SU-DHL-6 (cell line): ENCODE results near the gene BRD1.

Source experiments
- H2AFZ ChIP-seq: fragments of 200-600 bp; sonication (generic); 2 replicates; pipeline ENCODE4 v1.6.1; 2014; ENCODE audit warnings: low read depth, mild to moderate bottlenecking, moderate library complexity, mixed read lengths, antibody characterized with exemption, low read length; ENCODE audit not compliant: severe bottlenecking
- H3F3A ChIP-seq: fragments of 200-600 bp; shearing (Covaris generic); 2 replicates; pipeline ENCODE4 v1.6.0; 2016; ENCODE audit warnings: antibody characterized with exemption, mild to moderate bottlenecking; ENCODE audit not compliant: insufficient read depth
- H3K27ac ChIP-seq: fragments of 200-600 bp; sonication (generic); 2 replicates; pipeline ENCODE4 v1.5.1; 2016; ENCODE audit warnings: low read depth, mild to moderate bottlenecking, low read length, moderate library complexity, mixed read lengths
- H3K27me3 ChIP-seq: fragments of 200-600 bp; sonication (generic), shearing (Covaris generic); 2 replicates; pipeline ENCODE4 v1.6.0; 2014; ENCODE audit warnings: mild to moderate bottlenecking, low read length
- H3K36me3 ChIP-seq: fragments of 200-600 bp; sonication (generic); 2 replicates; pipeline ENCODE4 v1.6.1; 2014; ENCODE audit warnings: mild to moderate bottlenecking, low read length, mixed read lengths
- H3K4me2 ChIP-seq: fragments of 300-600, 200-600 bp; shearing (Covaris generic), sonication (generic); 2 replicates; pipeline ENCODE4 v1.6.0; 2014; ENCODE audit warnings: low read length, low read depth, mild to moderate bottlenecking; ENCODE audit not compliant: poor library complexity, severe bottlenecking
- H3K4me3 ChIP-seq: fragments of 200-600 bp; sonication (generic); 2 replicates; pipeline ENCODE4 v1.5.1; 2014; ENCODE audit warnings: antibody characterized with exemption, low read length, mild to moderate bottlenecking, mixed read lengths; ENCODE audit not compliant: insufficient read depth, poor library complexity, severe bottlenecking
- H3K79me2 ChIP-seq: fragments of 200-600 bp; sonication (generic); 2 replicates; pipeline ENCODE4 v1.6.1; 2014; ENCODE audit warnings: mild to moderate bottlenecking, low read length, moderate library complexity; ENCODE audit not compliant: insufficient read depth
- H3K9ac ChIP-seq: fragments of 200-600 bp; sonication (generic); 2 replicates; pipeline ENCODE4 v1.7.0; 2014; ENCODE audit warnings: mild to moderate bottlenecking, low read length
- H3K9me2 ChIP-seq: fragments of 200-600 bp; sonication (generic); replicated peaks from 2 replicates; pipeline ENCODE4 v1.6.1; 2014; ENCODE audit warnings: low read length; ENCODE audit not compliant: insufficient read depth
- H3K9me3 ChIP-seq: fragments of 200-600 bp; sonication (generic); 2 replicates; pipeline ENCODE4 v1.6.1; 2014; ENCODE audit warnings: low read length, mixed read lengths; ENCODE audit not compliant: insufficient read depth
- H4K20me1 ChIP-seq: fragments of 200-600 bp; sonication (generic); 2 replicates; pipeline ENCODE4 v1.6.1; 2014; ENCODE audit warnings: low read depth, mild to moderate bottlenecking, antibody characterized with exemption, low read length, moderate library complexity, mixed read lengths
- EZH2phosphoT487 ChIP-seq: fragments of 200-600 bp; sonication (generic), shearing (Covaris generic); conservative IDR thresholded peaks from 2 replicates; pipeline ENCODE4 v1.6.1; 2018; ENCODE audit warnings: mild to moderate bottlenecking, antibody characterized with exemption, low read length, moderate library complexity, mixed read lengths
- TF ChIP-seq, protein P1 (sequence below): fragments of 200-600 bp; sonication (generic); IDR thresholded peaks from one replicate; pipeline ENCODE4 v1.5.1; 2017; ENCODE audit warnings: antibody characterized with exemption, mild to moderate bottlenecking, low read length, moderate library complexity; ENCODE audit not compliant: insufficient read depth, poor library complexity, severe bottlenecking

BRD1 gene

DNA sequence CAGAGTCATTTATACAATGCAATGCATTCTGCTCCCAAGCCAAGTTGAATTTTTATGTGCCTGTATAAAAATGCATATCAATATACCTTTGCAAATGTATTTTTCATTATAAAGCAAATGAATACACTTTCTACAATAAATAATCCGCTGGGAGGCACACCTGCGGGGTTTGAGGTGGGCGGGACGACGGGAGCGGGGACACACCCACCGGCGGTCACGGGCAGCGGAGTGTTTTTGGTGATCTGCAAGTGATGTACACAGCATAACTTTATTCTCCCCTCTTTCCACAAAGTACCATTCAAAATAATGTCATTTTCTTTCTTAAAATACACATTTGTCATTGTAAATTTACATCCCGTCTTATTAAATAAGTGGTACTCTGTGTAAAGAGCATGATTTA is 54.1 kb downstream of the BRD1 start:
- no peak overlapping the region for H3K4me3 ChIP-seq
- TF ChIP-seq, protein P1, sequence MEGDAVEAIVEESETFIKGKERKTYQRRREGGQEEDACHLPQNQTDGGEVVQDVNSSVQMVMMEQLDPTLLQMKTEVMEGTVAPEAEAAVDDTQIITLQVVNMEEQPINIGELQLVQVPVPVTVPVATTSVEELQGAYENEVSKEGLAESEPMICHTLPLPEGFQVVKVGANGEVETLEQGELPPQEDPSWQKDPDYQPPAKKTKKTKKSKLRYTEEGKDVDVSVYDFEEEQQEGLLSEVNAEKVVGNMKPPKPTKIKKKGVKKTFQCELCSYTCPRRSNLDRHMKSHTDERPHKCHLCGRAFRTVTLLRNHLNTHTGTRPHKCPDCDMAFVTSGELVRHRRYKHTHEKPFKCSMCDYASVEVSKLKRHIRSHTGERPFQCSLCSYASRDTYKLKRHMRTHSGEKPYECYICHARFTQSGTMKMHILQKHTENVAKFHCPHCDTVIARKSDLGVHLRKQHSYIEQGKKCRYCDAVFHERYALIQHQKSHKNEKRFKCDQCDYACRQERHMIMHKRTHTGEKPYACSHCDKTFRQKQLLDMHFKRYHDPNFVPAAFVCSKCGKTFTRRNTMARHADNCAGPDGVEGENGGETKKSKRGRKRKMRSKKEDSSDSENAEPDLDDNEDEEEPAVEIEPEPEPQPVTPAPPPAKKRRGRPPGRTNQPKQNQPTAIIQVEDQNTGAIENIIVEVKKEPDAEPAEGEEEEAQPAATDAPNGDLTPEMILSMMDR, result no peak
- no peak for TF ChIP-seq EZH2phosphoT487
- no peaks in the 10 kb centered on the region for H3K9me2 ChIP-seq
- H3K79me2 ChIP-seq, result no peaks in the 10 kb centered on the region
- H4K20me1 ChIP-seq, result no peaks in the 10 kb centered on the region
- no peaks in the 10 kb centered on the region for H3K36me3 ChIP-seq
- no peak overlapping the region for H2AFZ ChIP-seq
- no peaks in the 10 kb centered on the region for H3K27me3 ChIP-seq
- H3K27ac ChIP-seq, result no peak overlapping the region
- H3K9ac ChIP-seq, result no peak overlapping the region
- no peak overlapping the region for H3K4me2 ChIP-seq
- no peaks in the 10 kb centered on the region for H3K9me3 ChIP-seq
- H3F3A ChIP-seq, result no peaks in the 10 kb centered on the region

DNA sequence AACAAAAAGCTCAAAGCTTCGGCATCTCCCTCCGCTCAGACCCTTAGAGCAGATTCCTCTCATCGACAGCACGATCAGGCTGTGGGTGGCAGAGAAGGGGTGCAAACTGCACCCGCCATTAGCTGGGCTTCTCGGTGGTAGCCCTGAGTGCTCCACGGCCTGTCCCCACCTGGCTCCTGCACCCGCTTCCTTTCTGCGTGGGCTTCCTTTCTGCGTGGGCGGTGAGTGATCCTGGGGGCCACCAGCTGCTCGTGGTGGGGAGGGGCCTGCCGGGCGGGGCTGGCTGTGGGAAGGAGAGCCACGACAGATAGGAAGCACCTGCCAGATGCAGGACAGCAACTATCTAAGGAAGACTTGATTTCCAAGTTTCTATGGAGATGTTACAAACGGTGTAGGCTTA is 55.0 kb downstream of the BRD1 start:
- no peaks in the 10 kb centered on the region for H4K20me1 ChIP-seq
- no peaks in the 10 kb centered on the region for H3K79me2 ChIP-seq
- H3F3A ChIP-seq, result no peaks in the 10 kb centered on the region
- no peak overlapping the region for H2AFZ ChIP-seq
- no peak overlapping the region for H3K4me3 ChIP-seq
- no peak overlapping the region for H3K9ac ChIP-seq
- H3K36me3 ChIP-seq, result no peaks in the 10 kb centered on the region
- no peaks in the 10 kb centered on the region for H3K9me3 ChIP-seq
- H3K4me2 ChIP-seq, result no peak overlapping the region
- TF ChIP-seq, protein P1, result no peak
- no peak for TF ChIP-seq EZH2phosphoT487
- H3K9me2 ChIP-seq, result no peaks in the 10 kb centered on the region
- H3K27me3 ChIP-seq, result no peaks in the 10 kb centered on the region
- no peak overlapping the region for H3K27ac ChIP-seq

DNA sequence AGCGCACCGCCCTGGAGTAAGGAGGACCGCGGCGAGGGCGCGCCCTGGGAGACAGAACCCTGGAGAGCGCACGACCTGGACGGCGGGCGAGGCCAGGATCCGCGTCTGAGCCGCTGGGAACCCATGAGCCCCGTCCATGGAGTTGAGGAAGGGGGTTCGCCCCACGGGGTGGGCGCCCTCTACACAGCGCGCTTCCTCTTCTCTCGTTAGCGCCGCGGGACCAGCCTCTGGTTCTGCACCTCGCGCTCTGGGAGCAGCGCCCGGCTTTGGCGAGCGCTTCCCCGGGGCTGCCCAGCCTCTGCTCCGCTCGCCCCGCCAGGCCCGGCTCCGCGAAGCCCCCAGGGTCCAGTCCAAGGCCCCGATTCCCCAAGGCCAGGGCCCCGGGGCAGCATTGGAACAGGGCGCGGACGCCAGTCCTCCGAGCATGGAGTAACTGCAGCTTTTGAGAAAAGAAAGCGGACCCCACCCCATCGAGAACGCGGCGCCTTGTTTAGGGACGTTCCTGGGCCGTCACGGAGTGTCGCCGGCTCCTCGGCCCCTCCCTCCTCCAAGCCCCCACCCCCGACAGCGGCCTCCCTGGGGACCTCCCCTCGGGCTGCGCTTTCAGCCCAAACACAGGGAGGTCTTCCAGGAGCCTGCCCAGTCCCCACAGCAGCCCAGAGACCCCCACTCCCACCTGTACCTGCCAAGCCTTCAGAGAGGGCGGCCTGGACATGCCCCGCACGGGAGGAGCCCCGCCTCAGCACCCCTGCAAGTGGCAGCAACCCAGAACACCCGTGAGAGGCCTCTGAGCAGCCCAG is 56.2 kb downstream of the BRD1 start:
- no peaks in the 10 kb centered on the region for H3K9me2 ChIP-seq
- TF ChIP-seq, protein P1, result no peak
- TF ChIP-seq EZH2phosphoT487, result no peak
- no peaks in the 10 kb centered on the region for H3K36me3 ChIP-seq
- H3K27me3 ChIP-seq, result no peaks in the 10 kb centered on the region
- no peaks in the 10 kb centered on the region for H4K20me1 ChIP-seq
- no peak overlapping the region for H3K4me2 ChIP-seq
- H3K4me3 ChIP-seq, result no peak overlapping the region
- no peaks in the 10 kb centered on the region for H3F3A ChIP-seq
- no peaks in the 10 kb centered on the region for H3K79me2 ChIP-seq
- no peak overlapping the region for H3K9ac ChIP-seq
- H2AFZ ChIP-seq, result no peak overlapping the region
- no peaks in the 10 kb centered on the region; the same call in 1 of the 2 replicates for H3K9me3 ChIP-seq
- no peak overlapping the region for H3K27ac ChIP-seq
